ENCODE measurements around the gene FUS.
"Not testable (repeated sequence)": the region's sequence is repeated elsewhere in the genome, so short reads cannot be mapped to it uniquely, and the experiment has no call there.

Gene FUS

GRCh38 chr16:31192856-31193642 is 13.1 kb downstream of the FUS start:
- TF ChIP-seq CTCF (IDR thresholded peaks at IDR 0.05; ENCODE audit: insufficient read depth, missing control alignments) = no peak
- FAIRE-seq = no peak
- no peak for DNase-seq (ENCODE audit: insufficient read length, low spot score)

- no peak for FAIRE-seq
- no peak for DNase-seq (ENCODE audit: insufficient read length, low spot score)
- no peak for TF ChIP-seq CTCF (IDR thresholded peaks at IDR 0.05; ENCODE audit: insufficient read depth, missing control alignments)
Observed at GRCh38 chr16:31193874-31194273, 13.9 kb downstream of the FUS start.

- FAIRE-seq (no peak), DNase-seq (ENCODE audit: insufficient read length, low spot score) (no peak)
- TF ChIP-seq CTCF (IDR thresholded peaks at IDR 0.05; ENCODE audit: insufficient read depth, missing control alignments) = no peak
Observed at GRCh38 chr16:31194898-31195297, 15.0 kb downstream of the FUS start.

- DNase-seq (ENCODE audit: insufficient read length, low spot score); FAIRE-seq: not testable (repeated sequence)
Observed at GRCh38 chr16:31195861-31196260, 15.9 kb downstream of the FUS start.

GRCh38 chr16:31196324-31197088 is 16.6 kb downstream of the FUS start:
- FAIRE-seq (no peak), DNase-seq (ENCODE audit: insufficient read length, low spot score) (no peak)
- TF ChIP-seq CTCF (IDR thresholded peaks at IDR 0.05; ENCODE audit: insufficient read depth, missing control alignments) = no peak

- no peak for FAIRE-seq
- no peak for DNase-seq (ENCODE audit: insufficient read length, low spot score)
- no peak for TF ChIP-seq CTCF (IDR thresholded peaks at IDR 0.05; ENCODE audit: insufficient read depth, missing control alignments)
Observed at GRCh38 chr16:31198207-31198882, 18.4 kb downstream of the FUS start.

- no peak for TF ChIP-seq CTCF (IDR thresholded peaks at IDR 0.05; ENCODE audit: insufficient read depth, missing control alignments)
- FAIRE-seq = no peak
- no peak for DNase-seq (ENCODE audit: insufficient read length, low spot score)
Observed at GRCh38 chr16:31199430-31200041, 19.6 kb downstream of the FUS start.

GRCh38 chr16:31200111-31200510 is 20.2 kb downstream of the FUS start:
- not testable (repeated sequence) for DNase-seq (ENCODE audit: insufficient read length, low spot score); FAIRE-seq

All from D721Med (cell line).